HepG2 (cell line): ENCODE data around the gene MYL12B. TPM values are rescaled to one million over a fixed set of nuclear protein-coding genes. Genes with fewer than 3 reads are reported as not detected.

Source experiments
- DBP ChIP-seq: sonication (generic); formaldehyde crosslinking; IDR thresholded peaks from 2 replicates; pipeline ENCODE4 v1.4.0; 2020; ENCODE audit warnings: missing genetic modification reagents; ENCODE audit errors: not compliant biosample characterization
- HOXA7 ChIP-seq: sonication (generic); formaldehyde crosslinking; IDR thresholded peaks from 2 replicates; pipeline ENCODE4 v1.8.1; 2022; ENCODE audit warnings: mild to moderate bottlenecking, missing genetic modification reagents, moderate library complexity
- PHF5A ChIP-seq: IDR thresholded peaks from one replicate; pipeline ENCODE4 v1.6.1; 2018; ENCODE audit warnings: low read depth, missing genetic modification reagents; ENCODE audit not compliant: unreplicated experiment
- SALL2 ChIP-seq: sonication (generic); formaldehyde crosslinking; IDR thresholded peaks from 2 replicates; pipeline ENCODE4 v1.8.1; 2023; ENCODE audit warnings: mild to moderate bottlenecking, missing genetic modification reagents, inconsistent platforms
- SKI ChIP-seq: fragments of 450-650 bp; IDR thresholded peaks from one replicate; pipeline ENCODE4 v1.6.1; 2018; ENCODE audit warnings: mild to moderate bottlenecking; ENCODE audit not compliant: partially characterized antibody
- SRSF9 ChIP-seq: fragments of 200-400 bp; formaldehyde crosslinking; IDR thresholded peaks from 2 replicates; pipeline ENCODE4 v1.6.1; 2018; ENCODE audit warnings: borderline replicate concordance, mild to moderate bottlenecking, low read depth, low read length; ENCODE audit not compliant: insufficient read depth, poor library complexity, severe bottlenecking
- SUZ12 ChIP-seq: fragments of 150-350 bp; IDR thresholded peaks from 2 replicates; pipeline ENCODE4 v1.6.1; 2014; ENCODE audit warnings: low read depth, low read length
- TAF15 ChIP-seq: fragments of 200-400 bp; formaldehyde crosslinking; IDR thresholded peaks from one replicate; pipeline ENCODE4 v1.6.1; 2018; ENCODE audit warnings: mild to moderate bottlenecking, low read depth, low read length; ENCODE audit not compliant: poor library complexity, severe bottlenecking
- TBX3 ChIP-seq: fragments of 450-650 bp; IDR thresholded peaks from 2 replicates; pipeline ENCODE4 v1.6.1; 2017; ENCODE audit warnings: antibody characterized with exemption, mild to moderate bottlenecking, inconsistent platforms, borderline replicate concordance
- ZBTB44 ChIP-seq: sonication (generic); formaldehyde crosslinking; IDR thresholded peaks from 2 replicates; pipeline ENCODE4 v1.4.0; 2020; ENCODE audit warnings: missing genetic modification reagents
- ZFP36L1 ChIP-seq: sonication (generic); formaldehyde crosslinking; IDR thresholded peaks from 2 replicates; pipeline ENCODE4 v1.8.0; 2022; ENCODE audit warnings: mild to moderate bottlenecking, missing genetic modification reagents, moderate library complexity
- ZNF382 ChIP-seq: sonication (generic); formaldehyde crosslinking; IDR thresholded peaks from 2 replicates; pipeline ENCODE4 v1.5.0; 2020; ENCODE audit warnings: missing genetic modification reagents, mild to moderate bottlenecking, borderline replicate concordance
- ZNF644 ChIP-seq: IDR thresholded peaks from 2 replicates; pipeline ENCODE4 v1.6.1; 2016; ENCODE audit warnings: low read depth
- ZNF75D ChIP-seq: sonication (generic); formaldehyde crosslinking; IDR thresholded peaks from 2 replicates; pipeline ENCODE4 v1.8.1; 2023; ENCODE audit warnings: missing genetic modification reagents, mild to moderate bottlenecking, borderline replicate concordance
- polyA plus RNA-seq, 8 experiments: library from polyadenylated mRNA; depleted of rRNA in 3 of 8; stranded (reverse) in 7 of 8; unstranded in 1 of 8; fragments of >200 nt; fragmentation: Illumina TruSeq in 4 of 8; extraction: Trizol in 4 of 8; gene quantifications; 2 replicates each; pipeline versions ENCODE4 v1.2.1 to v1.2.3, GENCODE V29; 2011 to 2016; ENCODE audit warnings: low read depth in 4 of 8, missing spikeins in 1 of 8, mixed read lengths in 1 of 8; ENCODE audit not compliant: insufficient read depth in 1 of 8
- total RNA-seq, 5 experiments: library from RNA; depleted of rRNA; stranded (reverse); fragments of >200 nt; fragmentation: Illumina TruSeq; extraction: Trizol; gene quantifications; 2 replicates each; pipeline ENCODE4 v1.2.3, GENCODE V29; 2016; ENCODE audit warnings: low read depth in 1 of 5
- TF ChIP-seq, protein P1 (sequence below): sonication (generic); formaldehyde crosslinking; IDR thresholded peaks from 2 replicates; pipeline ENCODE4 v1.5.1; 2020; ENCODE audit warnings: missing genetic modification reagents, mild to moderate bottlenecking, borderline replicate concordance
- TF ChIP-seq, protein P2 (sequence below): sonication (generic); formaldehyde crosslinking; IDR thresholded peaks from 2 replicates; pipeline ENCODE4 v1.8.1; 2023; ENCODE audit warnings: missing genetic modification reagents, mild to moderate bottlenecking, borderline replicate concordance
- TF ChIP-seq, protein P3 (sequence below): sonication (generic); formaldehyde crosslinking; IDR thresholded peaks from 2 replicates; pipeline ENCODE4 v1.4.0; 2020; ENCODE audit warnings: missing genetic modification reagents, borderline replicate concordance
- TF ChIP-seq, protein P4 (sequence below): sonication (generic); formaldehyde crosslinking; IDR thresholded peaks from 2 replicates; pipeline ENCODE4 v1.4.0; 2020; ENCODE audit warnings: missing genetic modification reagents, low read depth, mild to moderate bottlenecking, borderline replicate concordance

The MYL12B gene
- total and polyA plus RNA-seq, 2 of the 13 experiments (the other 11 are each of a cell fraction or from before 2014, with no cell fraction given), result 265 to 340 TPM

- TF ChIP-seq, protein P1, sequence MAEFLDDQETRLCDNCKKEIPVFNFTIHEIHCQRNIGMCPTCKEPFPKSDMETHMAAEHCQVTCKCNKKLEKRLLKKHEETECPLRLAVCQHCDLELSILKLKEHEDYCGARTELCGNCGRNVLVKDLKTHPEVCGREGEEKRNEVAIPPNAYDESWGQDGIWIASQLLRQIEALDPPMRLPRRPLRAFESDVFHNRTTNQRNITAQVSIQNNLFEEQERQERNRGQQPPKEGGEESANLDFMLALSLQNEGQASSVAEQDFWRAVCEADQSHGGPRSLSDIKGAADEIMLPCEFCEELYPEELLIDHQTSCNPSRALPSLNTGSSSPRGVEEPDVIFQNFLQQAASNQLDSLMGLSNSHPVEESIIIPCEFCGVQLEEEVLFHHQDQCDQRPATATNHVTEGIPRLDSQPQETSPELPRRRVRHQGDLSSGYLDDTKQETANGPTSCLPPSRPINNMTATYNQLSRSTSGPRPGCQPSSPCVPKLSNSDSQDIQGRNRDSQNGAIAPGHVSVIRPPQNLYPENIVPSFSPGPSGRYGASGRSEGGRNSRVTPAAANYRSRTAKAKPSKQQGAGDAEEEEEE (CRISPR knock-in tag), result no peak
- TF ChIP-seq SUZ12 (no peak), SALL2 (no peak), ZNF382 (no peak), TAF15 (no peak), ZBTB44 (CRISPR knock-in tag) (no peak), SKI (peak; percentile 97), DBP (CRISPR knock-in tag) (no peak), HOXA7 (no peak), SRSF9 (no peak), ZFP36L1 (CRISPR knock-in tag) (peak; percentile 88), ZNF644 (peak; percentile 15; the same call in 1 of the 2 replicates), TBX3 (peak; percentile 96), ZNF75D (CRISPR knock-in tag) (no peak), PHF5A (CRISPR knock-in tag) (peak; percentile 93)
- TF ChIP-seq, protein P2, sequence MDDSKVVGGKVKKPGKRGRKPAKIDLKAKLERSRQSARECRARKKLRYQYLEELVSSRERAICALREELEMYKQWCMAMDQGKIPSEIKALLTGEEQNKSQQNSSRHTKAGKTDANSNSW (CRISPR knock-in tag), result no peak
- TF ChIP-seq, protein P3, sequence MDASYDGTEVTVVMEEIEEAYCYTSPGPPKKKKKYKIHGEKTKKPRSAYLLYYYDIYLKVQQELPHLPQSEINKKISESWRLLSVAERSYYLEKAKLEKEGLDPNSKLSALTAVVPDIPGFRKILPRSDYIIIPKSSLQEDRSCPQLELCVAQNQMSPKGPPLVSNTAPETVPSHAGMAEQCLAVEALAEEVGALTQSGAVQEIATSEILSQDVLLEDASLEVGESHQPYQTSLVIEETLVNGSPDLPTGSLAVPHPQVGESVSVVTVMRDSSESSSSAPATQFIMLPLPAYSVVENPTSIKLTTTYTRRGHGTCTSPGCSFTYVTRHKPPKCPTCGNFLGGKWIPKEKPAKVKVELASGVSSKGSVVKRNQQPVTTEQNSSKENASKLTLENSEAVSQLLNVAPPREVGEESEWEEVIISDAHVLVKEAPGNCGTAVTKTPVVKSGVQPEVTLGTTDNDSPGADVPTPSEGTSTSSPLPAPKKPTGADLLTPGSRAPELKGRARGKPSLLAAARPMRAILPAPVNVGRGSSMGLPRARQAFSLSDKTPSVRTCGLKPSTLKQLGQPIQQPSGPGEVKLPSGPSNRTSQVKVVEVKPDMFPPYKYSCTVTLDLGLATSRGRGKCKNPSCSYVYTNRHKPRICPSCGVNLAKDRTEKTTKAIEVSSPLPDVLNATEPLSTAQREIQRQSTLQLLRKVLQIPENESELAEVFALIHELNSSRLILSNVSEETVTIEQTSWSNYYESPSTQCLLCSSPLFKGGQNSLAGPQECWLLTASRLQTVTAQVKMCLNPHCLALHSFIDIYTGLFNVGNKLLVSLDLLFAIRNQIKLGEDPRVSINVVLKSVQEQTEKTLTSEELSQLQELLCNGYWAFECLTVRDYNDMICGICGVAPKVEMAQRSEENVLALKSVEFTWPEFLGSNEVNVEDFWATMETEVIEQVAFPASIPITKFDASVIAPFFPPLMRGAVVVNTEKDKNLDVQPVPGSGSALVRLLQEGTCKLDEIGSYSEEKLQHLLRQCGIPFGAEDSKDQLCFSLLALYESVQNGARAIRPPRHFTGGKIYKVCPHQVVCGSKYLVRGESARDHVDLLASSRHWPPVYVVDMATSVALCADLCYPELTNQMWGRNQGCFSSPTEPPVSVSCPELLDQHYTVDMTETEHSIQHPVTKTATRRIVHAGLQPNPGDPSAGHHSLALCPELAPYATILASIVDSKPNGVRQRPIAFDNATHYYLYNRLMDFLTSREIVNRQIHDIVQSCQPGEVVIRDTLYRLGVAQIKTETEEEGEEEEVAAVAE (CRISPR knock-in tag), result peak; percentile 27; the same call in 1 of the 2 replicates
- TF ChIP-seq, protein P4, sequence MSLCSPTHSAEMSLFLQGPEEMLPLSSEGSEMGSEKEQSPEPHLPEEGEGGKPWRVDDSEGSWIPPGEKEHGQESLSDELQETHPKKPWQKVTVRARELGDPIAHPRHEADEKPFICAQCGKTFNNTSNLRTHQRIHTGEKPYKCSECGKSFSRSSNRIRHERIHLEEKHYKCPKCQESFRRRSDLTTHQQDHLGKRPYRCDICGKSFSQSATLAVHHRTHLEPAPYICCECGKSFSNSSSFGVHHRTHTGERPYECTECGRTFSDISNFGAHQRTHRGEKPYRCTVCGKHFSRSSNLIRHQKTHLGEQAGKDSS (CRISPR knock-in tag), result no peak
These were observed 28.3 kb upstream of the MYL12B start (continued) for GRCh38 chr18:3233433-3234168.
